KMS-11 (cell line): ENCODE measurements around the gene ARHGEF1.

Experiments used
- H2AFZ ChIP-seq: fragments of 200-600 bp; sonication (generic); 2 replicates; pipeline ENCODE4 v1.6.1; 2016; ENCODE audit warnings: antibody characterized with exemption, mixed run types, low read depth
- H3K27ac ChIP-seq: fragments of 200-600 bp; sonication (generic); 2 replicates; pipeline ENCODE4 v1.6.1; 2016; ENCODE audit warnings: mild to moderate bottlenecking, mixed run types
- H3K27me3 ChIP-seq: fragments of 200-600 bp; sonication (generic); 2 replicates; pipeline ENCODE4 v1.6.1; 2017; ENCODE audit warnings: mild to moderate bottlenecking, low read depth, mixed run types, moderate library complexity; ENCODE audit not compliant: insufficient read depth
- H3K36me3 ChIP-seq: fragments of 200-600 bp; sonication (generic); 2 replicates; pipeline ENCODE4 v1.6.1; 2017; ENCODE audit warnings: mild to moderate bottlenecking, mixed run types; ENCODE audit not compliant: insufficient read depth
- H3K4me1 ChIP-seq: fragments of 200-600 bp; sonication (generic); 2 replicates; pipeline ENCODE4 v1.6.1; 2016; ENCODE audit warnings: mild to moderate bottlenecking, low read depth, mixed run types; ENCODE audit not compliant: poor library complexity, severe bottlenecking
- H3K4me2 ChIP-seq: fragments of 200-600 bp; sonication (generic); 2 replicates; pipeline ENCODE4 v1.7.0; 2016; ENCODE audit warnings: mild to moderate bottlenecking, mixed run types
- H3K4me3 ChIP-seq: fragments of 200-600 bp; sonication (generic); IDR thresholded peaks from 2 replicates; pipeline ENCODE4 v1.6.1; 2017; ENCODE audit warnings: low read depth, low read length, mixed read lengths; ENCODE audit not compliant: insufficient read depth
- H3K79me2 ChIP-seq: fragments of 200-600 bp; sonication (generic); 2 replicates; pipeline ENCODE4 v1.6.1; 2016; ENCODE audit warnings: low read depth, mixed run types; ENCODE audit not compliant: insufficient read depth
- H3K9ac ChIP-seq: fragments of 200-600 bp; sonication (generic); 2 replicates; pipeline ENCODE4 v1.6.1; 2016; ENCODE audit warnings: mild to moderate bottlenecking, mixed run types
- H4K20me1 ChIP-seq: fragments of 200-600 bp; sonication (generic); 2 replicates; pipeline ENCODE4 v1.6.1; 2016; ENCODE audit warnings: mild to moderate bottlenecking, mixed run types; ENCODE audit not compliant: insufficient read depth
- TF ChIP-seq, protein P1 (sequence below): fragments of 200-600 bp; sonication (generic); conservative IDR thresholded peaks from 2 replicates; pipeline ENCODE4 v1.6.1; 2017; ENCODE audit warnings: low read depth, mild to moderate bottlenecking, antibody characterized with exemption, low read length, moderate library complexity, mixed read lengths

Gene ARHGEF1

DNA sequence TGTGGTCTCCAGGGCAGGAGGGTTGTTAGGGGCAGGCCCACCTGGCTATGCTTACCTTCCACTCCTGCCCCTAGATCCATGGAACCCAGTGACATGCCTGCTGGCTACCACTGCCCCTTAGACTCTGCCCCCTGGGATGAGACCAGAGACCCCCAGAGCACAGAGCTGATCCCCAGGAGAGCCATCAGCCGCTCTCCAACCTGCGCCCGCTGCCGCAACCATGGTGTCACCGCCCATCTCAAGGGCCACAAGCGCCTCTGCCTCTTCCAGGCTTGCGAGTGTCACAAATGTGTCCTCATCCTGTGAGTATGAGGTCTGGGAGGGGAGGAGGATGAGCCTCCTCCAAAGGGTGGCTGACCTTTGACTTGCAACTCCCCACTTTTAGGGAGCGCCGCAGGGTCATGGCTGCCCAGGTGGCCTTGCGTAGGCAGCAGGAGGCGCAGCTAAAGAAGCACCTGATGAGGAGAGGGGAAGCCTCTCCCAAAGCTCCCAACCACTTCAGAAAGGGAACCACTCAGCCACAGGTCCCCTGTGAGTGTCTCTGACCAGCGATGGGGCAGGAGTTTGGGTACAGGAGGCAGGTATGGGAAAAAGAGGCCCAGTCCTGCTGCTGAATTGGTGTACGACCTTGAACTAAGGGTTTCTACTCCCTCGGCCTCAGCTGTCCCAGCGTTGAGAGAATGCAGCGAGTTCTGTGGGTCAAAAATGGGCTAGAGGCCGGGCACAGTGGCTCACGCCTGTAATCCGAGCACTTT is 35.5 kb upstream of the ARHGEF1 start:
- no peaks in the 10 kb centered on the region for H3K4me1 ChIP-seq
- no peak overlapping the region for H3K27ac ChIP-seq
- no peaks in the 10 kb centered on the region for H3K79me2 ChIP-seq
- H2AFZ ChIP-seq = no peak overlapping the region
- no peak overlapping the region for H3K4me3 ChIP-seq
- H3K9ac ChIP-seq = no peak overlapping the region
- H3K36me3 ChIP-seq = no peaks in the 10 kb centered on the region
- no peak overlapping the region for H3K4me2 ChIP-seq
- peaks cover 74% of the 10 kb centered on the region for H3K27me3 ChIP-seq
- H4K20me1 ChIP-seq = no peaks in the 10 kb centered on the region
- TF ChIP-seq, protein P1, sequence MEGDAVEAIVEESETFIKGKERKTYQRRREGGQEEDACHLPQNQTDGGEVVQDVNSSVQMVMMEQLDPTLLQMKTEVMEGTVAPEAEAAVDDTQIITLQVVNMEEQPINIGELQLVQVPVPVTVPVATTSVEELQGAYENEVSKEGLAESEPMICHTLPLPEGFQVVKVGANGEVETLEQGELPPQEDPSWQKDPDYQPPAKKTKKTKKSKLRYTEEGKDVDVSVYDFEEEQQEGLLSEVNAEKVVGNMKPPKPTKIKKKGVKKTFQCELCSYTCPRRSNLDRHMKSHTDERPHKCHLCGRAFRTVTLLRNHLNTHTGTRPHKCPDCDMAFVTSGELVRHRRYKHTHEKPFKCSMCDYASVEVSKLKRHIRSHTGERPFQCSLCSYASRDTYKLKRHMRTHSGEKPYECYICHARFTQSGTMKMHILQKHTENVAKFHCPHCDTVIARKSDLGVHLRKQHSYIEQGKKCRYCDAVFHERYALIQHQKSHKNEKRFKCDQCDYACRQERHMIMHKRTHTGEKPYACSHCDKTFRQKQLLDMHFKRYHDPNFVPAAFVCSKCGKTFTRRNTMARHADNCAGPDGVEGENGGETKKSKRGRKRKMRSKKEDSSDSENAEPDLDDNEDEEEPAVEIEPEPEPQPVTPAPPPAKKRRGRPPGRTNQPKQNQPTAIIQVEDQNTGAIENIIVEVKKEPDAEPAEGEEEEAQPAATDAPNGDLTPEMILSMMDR = no peak

DNA sequence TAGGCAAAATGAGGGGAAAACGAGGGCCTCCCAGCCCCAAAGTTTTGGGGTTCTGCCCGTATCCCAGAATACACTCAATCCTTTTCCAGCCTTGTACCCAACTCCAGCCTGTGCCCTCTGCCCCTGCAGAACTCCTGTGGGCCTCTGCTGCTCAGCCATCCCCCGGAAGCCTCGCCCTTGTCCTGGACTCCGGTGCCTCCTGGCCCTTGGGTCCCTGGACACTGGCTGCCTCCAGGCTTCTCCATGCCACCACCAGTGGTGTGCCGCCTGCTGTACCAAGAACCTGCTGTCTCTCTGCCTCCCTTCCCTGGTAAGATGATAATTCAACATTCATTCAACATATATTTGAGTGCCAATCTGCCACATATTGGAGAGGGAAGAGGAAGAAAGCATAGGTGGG is 34.3 kb upstream of the ARHGEF1 start:
- TF ChIP-seq, protein P1 = no peak
- Histone ChIP-seq H3K79me2 (no peaks in the 10 kb centered on the region), H3K27me3 (peaks cover 82% of the 10 kb centered on the region), H3K4me1 (no peaks in the 10 kb centered on the region), H3K4me2 (no peak overlapping the region), H3K4me3 (no peak overlapping the region), H3K36me3 (no peaks in the 10 kb centered on the region), H3K27ac (no peak overlapping the region), H4K20me1 (no peaks in the 10 kb centered on the region), H3K9ac (no peak overlapping the region), H2AFZ (no peak overlapping the region)

- H4K20me1 ChIP-seq = no peaks in the 10 kb centered on the region
- H3K4me3 ChIP-seq = no peak overlapping the region
- H3K27me3 ChIP-seq = peaks cover 83% of the 10 kb centered on the region
- TF ChIP-seq, protein P1 = no peak
- H3K9ac ChIP-seq = no peak overlapping the region
- no peak overlapping the region for H3K4me2 ChIP-seq
- H3K36me3 ChIP-seq = no peaks in the 10 kb centered on the region
- no peaks in the 10 kb centered on the region for H3K4me1 ChIP-seq
- H2AFZ ChIP-seq = no peak overlapping the region
- no peaks in the 10 kb centered on the region for H3K79me2 ChIP-seq
- H3K27ac ChIP-seq = no peak overlapping the region
Measured at GRCh38 chr19:41849067-41849466, 33.9 kb upstream of the ARHGEF1 start.

- no peak overlapping the region for H3K9ac ChIP-seq
- no peaks in the 10 kb centered on the region for H3K4me1 ChIP-seq
- H2AFZ ChIP-seq = no peak overlapping the region
- H3K36me3 ChIP-seq = no peaks in the 10 kb centered on the region
- no peak overlapping the region for H3K27ac ChIP-seq
- TF ChIP-seq, protein P1 = no peak
- H3K4me3 ChIP-seq = no peak overlapping the region
- peaks cover 94% of the 10 kb centered on the region for H3K27me3 ChIP-seq
- H4K20me1 ChIP-seq = no peaks in the 10 kb centered on the region
- H3K4me2 ChIP-seq = no peak overlapping the region
- H3K79me2 ChIP-seq = no peaks in the 10 kb centered on the region
Measured at GRCh38 chr19:41850381-41850780, 32.6 kb upstream of the ARHGEF1 start.
